Measurements from ENCODE around the gene ARSG. TPM values are rescaled to one million over a fixed set of nuclear protein-coding genes. Genes with fewer than 3 reads are reported as not detected.

The ARSG gene
- total and polyA plus RNA-seq, 2 of the 13 experiments (the other 11 are each of a cell fraction or from before 2014, with no cell fraction given), result 3.7 to 15.2 TPM

DNA sequence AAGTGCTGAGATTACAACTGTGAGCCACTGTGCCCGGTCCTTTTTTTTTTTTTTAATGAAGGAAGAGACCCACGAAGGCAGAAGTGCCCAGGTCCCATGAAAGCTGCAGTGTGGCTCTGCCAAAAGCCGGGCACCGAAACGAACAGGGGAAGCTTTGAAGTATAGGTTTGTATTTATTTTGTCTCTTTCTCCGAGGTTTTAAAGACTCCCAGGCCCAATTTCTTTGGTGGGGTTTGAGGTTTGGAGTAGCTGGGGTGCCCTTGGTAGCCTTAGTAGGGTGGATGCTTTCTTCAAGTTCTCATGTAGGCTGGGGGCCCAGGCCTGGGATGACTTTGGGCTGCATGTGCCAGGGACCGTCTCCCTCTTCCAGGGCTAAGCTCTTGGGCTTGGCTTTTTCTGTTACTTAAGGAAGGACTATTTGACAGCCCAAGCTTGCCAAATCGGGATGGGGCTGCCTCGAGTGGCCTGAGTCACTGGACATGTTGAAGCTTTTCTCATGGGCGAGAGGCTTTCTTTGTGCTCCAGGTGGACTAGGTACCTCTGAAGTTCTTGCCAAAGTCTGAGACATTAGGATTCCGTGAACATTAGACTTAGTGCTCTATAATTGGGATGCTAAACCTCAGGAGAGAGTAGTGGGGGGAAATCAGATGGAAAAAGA, 99.7 kb downstream of the ARSG start:
- Histone ChIP-seq H3K36me3 (replicated peaks in 1 of 2; ENCODE audit: control insufficient read depth in 1 of 2, insufficient read depth in 2 of 2, low read length in 2 of 2) (no peaks in the 10 kb centered on the region), H3K4me2 (ENCODE audit: low read depth, low read length) (peak overlapping the region; percentile 45), H3K9ac (ENCODE audit: insufficient read depth, low read depth, low read length) (peak overlapping the region; percentile 45), H3K4me3 (replicated peaks in 1 of 3; ENCODE audit: insufficient read depth in 1 of 3, low read depth in 2 of 3, low read length in 3 of 3) (no peak overlapping the region; a peak in 1 of 6 replicates), H3K27me3 (ENCODE audit: control insufficient read depth in 1 of 2, insufficient read depth in 2 of 2, low read length in 2 of 2) (no peaks in the 10 kb centered on the region), H3K27ac (ENCODE audit: extremely low read length, insufficient read depth, low read length) (peak overlapping the region; percentile 73), H3K79me2 (ENCODE audit: insufficient read depth, low read length) (no peaks in the 10 kb centered on the region), H3K4me1 (ENCODE audit: insufficient read depth, low read length) (peaks cover 89% of the 10 kb centered on the region), H4K20me1 (ENCODE audit: insufficient read depth, low read length) (no peaks in the 10 kb centered on the region), H2AFZ (ENCODE audit: low read length) (no peak overlapping the region), H3K9me3 (ENCODE audit: low read length) (peaks cover 5% of the 10 kb centered on the region; the same call in 1 of the 2 replicates)
- POLR2A ChIA-PET, result interaction anchor here (0.9 to 2.5 kb wide), 9 partner anchors 8 to 143 kb away, joined by 3 to 38 read pairs (median 7); partner anchors contain the start of genes AMZ2 and WIPI1
- no TSS peak for BruUV-seq (replicated peaks)
- in situ Hi-C loops (cut with HindIII; ENCODE audit: extremely low pct_ligation_motif_present, low pct_unique_long_range_greater_than_20kb) (no loop called here), intact Hi-C loops (cut with micrococcal nuclease; ENCODE audit: unreplicated experiment) (loop anchor here (5.0 kb wide), 1 partner anchor 1094 kb away; no protein-coding TSS in a partner anchor)
- CTCF ChIA-PET (ENCODE audit: low intra/inter-chr PET ratio, low total read pairs), result no interaction called here
- FAIRE-seq (no peak), ATAC-seq (no peak), DNase-seq (ENCODE audit: low spot score) (no peak)
- WGBS (ENCODE audit: low lambda C conversion rate), result 81% methylated on average over 11 of the region's 11 CpGs
- TF ChIP-seq REL (CRISPR knock-in tag; conservative IDR thresholded peaks at IDR 0.05) (no peak), SP5 (CRISPR knock-in tag; IDR thresholded peaks at IDR 0.05; ENCODE audit: borderline replicate concordance, low read depth) (no peak), MIER2 (CRISPR knock-in tag; IDR thresholded peaks at IDR 0.05) (no peak), U2AF1 (optimal IDR thresholded peaks at IDR 0.05; ENCODE audit: low read depth, low read length) (no peak), LCORL (IDR thresholded peaks at IDR 0.05) (no peak), LCORL (CRISPR knock-in tag; IDR thresholded peaks at IDR 0.05) (no peak), ZNF501 (CRISPR knock-in tag; IDR thresholded peaks at IDR 0.05) (0 out of 2 replicates have a peak, but pooled peaks have one; percentile 16), GFI1 (CRISPR knock-in tag; IDR thresholded peaks at IDR 0.05; ENCODE audit: borderline replicate concordance) (no peak), SSRP1 (CRISPR knock-in tag; IDR thresholded peaks at IDR 0.05) (peak; percentile 49; the same call in 1 of the 2 replicates), AKAP8 (CRISPR knock-in tag; IDR thresholded peaks at IDR 0.05) (0 out of 2 replicates have a peak, but pooled peaks have one; percentile 14), ZNF816 (CRISPR knock-in tag; IDR thresholded peaks at IDR 0.05; ENCODE audit: borderline replicate concordance) (0 out of 2 replicates have a peak, but pooled peaks have one; percentile 47), AGO1 (IDR thresholded peaks at IDR 0.05; ENCODE audit: low read depth, low read length, poor library complexity, severe bottlenecking) (no peak)
- TF ChIP-seq, protein P1, sequence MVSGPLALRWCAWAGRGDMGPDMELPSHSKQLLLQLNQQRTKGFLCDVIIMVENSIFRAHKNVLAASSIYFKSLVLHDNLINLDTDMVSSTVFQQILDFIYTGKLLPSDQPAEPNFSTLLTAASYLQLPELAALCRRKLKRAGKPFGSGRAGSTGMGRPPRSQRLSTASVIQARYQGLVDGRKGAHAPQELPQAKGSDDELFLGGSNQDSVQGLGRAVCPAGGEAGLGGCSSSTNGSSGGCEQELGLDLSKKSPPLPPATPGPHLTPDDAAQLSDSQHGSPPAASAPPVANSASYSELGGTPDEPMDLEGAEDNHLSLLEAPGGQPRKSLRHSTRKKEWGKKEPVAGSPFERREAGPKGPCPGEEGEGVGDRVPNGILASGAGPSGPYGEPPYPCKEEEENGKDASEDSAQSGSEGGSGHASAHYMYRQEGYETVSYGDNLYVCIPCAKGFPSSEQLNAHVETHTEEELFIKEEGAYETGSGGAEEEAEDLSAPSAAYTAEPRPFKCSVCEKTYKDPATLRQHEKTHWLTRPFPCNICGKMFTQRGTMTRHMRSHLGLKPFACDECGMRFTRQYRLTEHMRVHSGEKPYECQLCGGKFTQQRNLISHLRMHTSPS (CRISPR knock-in tag; IDR thresholded peaks at IDR 0.05; ENCODE audit: low read depth), result no peak
- TF ChIP-seq, protein P2, sequence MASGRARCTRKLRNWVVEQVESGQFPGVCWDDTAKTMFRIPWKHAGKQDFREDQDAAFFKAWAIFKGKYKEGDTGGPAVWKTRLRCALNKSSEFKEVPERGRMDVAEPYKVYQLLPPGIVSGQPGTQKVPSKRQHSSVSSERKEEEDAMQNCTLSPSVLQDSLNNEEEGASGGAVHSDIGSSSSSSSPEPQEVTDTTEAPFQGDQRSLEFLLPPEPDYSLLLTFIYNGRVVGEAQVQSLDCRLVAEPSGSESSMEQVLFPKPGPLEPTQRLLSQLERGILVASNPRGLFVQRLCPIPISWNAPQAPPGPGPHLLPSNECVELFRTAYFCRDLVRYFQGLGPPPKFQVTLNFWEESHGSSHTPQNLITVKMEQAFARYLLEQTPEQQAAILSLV (CRISPR knock-in tag; IDR thresholded peaks at IDR 0.05; ENCODE audit: borderline replicate concordance), result no peak
- TF ChIP-seq, protein P3, sequence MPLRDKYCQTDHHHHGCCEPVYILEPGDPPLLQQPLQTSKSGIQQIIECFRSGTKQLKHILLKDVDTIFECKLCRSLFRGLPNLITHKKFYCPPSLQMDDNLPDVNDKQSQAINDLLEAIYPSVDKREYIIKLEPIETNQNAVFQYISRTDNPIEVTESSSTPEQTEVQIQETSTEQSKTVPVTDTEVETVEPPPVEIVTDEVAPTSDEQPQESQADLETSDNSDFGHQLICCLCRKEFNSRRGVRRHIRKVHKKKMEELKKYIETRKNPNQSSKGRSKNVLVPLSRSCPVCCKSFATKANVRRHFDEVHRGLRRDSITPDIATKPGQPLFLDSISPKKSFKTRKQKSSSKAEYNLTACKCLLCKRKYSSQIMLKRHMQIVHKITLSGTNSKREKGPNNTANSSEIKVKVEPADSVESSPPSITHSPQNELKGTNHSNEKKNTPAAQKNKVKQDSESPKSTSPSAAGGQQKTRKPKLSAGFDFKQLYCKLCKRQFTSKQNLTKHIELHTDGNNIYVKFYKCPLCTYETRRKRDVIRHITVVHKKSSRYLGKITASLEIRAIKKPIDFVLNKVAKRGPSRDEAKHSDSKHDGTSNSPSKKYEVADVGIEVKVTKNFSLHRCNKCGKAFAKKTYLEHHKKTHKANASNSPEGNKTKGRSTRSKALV (CRISPR knock-in tag; IDR thresholded peaks at IDR 0.05), result no peak
- TF ChIP-seq, protein P4, sequence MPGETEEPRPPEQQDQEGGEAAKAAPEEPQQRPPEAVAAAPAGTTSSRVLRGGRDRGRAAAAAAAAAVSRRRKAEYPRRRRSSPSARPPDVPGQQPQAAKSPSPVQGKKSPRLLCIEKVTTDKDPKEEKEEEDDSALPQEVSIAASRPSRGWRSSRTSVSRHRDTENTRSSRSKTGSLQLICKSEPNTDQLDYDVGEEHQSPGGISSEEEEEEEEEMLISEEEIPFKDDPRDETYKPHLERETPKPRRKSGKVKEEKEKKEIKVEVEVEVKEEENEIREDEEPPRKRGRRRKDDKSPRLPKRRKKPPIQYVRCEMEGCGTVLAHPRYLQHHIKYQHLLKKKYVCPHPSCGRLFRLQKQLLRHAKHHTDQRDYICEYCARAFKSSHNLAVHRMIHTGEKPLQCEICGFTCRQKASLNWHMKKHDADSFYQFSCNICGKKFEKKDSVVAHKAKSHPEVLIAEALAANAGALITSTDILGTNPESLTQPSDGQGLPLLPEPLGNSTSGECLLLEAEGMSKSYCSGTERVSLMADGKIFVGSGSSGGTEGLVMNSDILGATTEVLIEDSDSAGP (CRISPR knock-in tag; IDR thresholded peaks at IDR 0.05; ENCODE audit: borderline replicate concordance), result no peak
- TF ChIP-seq, protein P5, sequence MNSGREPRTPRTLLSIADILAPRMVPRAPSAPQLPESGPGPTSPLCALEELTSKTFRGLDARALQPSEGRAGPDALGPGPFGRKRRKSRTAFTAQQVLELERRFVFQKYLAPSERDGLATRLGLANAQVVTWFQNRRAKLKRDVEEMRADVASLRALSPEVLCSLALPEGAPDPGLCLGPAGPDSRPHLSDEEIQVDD (CRISPR knock-in tag; IDR thresholded peaks at IDR 0.05; ENCODE audit: borderline replicate concordance), result no peak
